Mucosa of descending colon (tissue), 3 donors: ENCODE results near the gene SCAF1. TPM values are rescaled to one million over a fixed set of nuclear protein-coding genes. Genes with fewer than 3 reads are reported as not detected.

Source experiments
- ATAC-seq: fragments of 200-7000 bp; cut with Tn5 transposase; one replicate; pipeline ENCODE4 v1.9.1; 2020; ENCODE audit warnings: mild to moderate bottlenecking, moderate library complexity
- DNase-seq, 3 donors: peaks; one replicate each; pipeline ENCODE4 v3.0.0-alpha.2; 2020
- H3K36me3 ChIP-seq: fragments of 200-600 bp; one replicate; pipeline ENCODE4 v1.8.0; 2021; ENCODE audit warnings: low read depth, mild to moderate bottlenecking
- H3K4me1 ChIP-seq: fragments of 200-600 bp; one replicate; pipeline ENCODE4 v1.8.0; 2021; ENCODE audit warnings: low read depth, mild to moderate bottlenecking
- H3K4me3 ChIP-seq: fragments of 200-600 bp; one replicate; pipeline ENCODE4 v1.8.0; 2021; ENCODE audit warnings: mild to moderate bottlenecking
- H3K9me3 ChIP-seq: fragments of 200-600 bp; one replicate; pipeline ENCODE4 v1.8.0; 2021; ENCODE audit warnings: mild to moderate bottlenecking
- intact Hi-C, 2 donors: fragments of 100-400 bp; cut with DNase I in 1 of 2; cut with micrococcal nuclease in 1 of 2; formaldehyde crosslinking; loops; one replicate each; pipeline versions ENCODE4 v1.11.0 to v1.11.1; 2022; cut with DNase I, micrococcal nuclease
- long read RNA-seq, 2 donors: library from polyadenylated mRNA; unstranded; transcript quantifications; one replicate each; pipeline ENCODE4 v2.0.0, GENCODE V29; 2019 to 2021
- total RNA-seq, 3 donors: library from RNA; stranded (reverse); fragmentation: NEBNext Ultra II Directional in 2 of 3; extraction: Animal tissue kit (Norgen Biotek cat#: 25700) in 2 of 3; gene quantifications; one replicate each; pipeline versions ENCODE4 v1.2.1 to v1.2.4, GENCODE V29; 2021 to 2023
- TF ChIP-seq, protein P1 (sequence below): fragments of 200-600 bp; IDR thresholded peaks from one replicate; pipeline ENCODE4 v1.8.0; 2022; ENCODE audit warnings: antibody characterized with exemption, mild to moderate bottlenecking
- donor health status: DM: no; HTN: no; CAD: no; lungs with moderate emphysema.
- donor health status: DM: no; HTN: no; CAD: no.
- donor health status: DM: no; HTN: yes; CAD: no.

SCAF1 gene, protein sequence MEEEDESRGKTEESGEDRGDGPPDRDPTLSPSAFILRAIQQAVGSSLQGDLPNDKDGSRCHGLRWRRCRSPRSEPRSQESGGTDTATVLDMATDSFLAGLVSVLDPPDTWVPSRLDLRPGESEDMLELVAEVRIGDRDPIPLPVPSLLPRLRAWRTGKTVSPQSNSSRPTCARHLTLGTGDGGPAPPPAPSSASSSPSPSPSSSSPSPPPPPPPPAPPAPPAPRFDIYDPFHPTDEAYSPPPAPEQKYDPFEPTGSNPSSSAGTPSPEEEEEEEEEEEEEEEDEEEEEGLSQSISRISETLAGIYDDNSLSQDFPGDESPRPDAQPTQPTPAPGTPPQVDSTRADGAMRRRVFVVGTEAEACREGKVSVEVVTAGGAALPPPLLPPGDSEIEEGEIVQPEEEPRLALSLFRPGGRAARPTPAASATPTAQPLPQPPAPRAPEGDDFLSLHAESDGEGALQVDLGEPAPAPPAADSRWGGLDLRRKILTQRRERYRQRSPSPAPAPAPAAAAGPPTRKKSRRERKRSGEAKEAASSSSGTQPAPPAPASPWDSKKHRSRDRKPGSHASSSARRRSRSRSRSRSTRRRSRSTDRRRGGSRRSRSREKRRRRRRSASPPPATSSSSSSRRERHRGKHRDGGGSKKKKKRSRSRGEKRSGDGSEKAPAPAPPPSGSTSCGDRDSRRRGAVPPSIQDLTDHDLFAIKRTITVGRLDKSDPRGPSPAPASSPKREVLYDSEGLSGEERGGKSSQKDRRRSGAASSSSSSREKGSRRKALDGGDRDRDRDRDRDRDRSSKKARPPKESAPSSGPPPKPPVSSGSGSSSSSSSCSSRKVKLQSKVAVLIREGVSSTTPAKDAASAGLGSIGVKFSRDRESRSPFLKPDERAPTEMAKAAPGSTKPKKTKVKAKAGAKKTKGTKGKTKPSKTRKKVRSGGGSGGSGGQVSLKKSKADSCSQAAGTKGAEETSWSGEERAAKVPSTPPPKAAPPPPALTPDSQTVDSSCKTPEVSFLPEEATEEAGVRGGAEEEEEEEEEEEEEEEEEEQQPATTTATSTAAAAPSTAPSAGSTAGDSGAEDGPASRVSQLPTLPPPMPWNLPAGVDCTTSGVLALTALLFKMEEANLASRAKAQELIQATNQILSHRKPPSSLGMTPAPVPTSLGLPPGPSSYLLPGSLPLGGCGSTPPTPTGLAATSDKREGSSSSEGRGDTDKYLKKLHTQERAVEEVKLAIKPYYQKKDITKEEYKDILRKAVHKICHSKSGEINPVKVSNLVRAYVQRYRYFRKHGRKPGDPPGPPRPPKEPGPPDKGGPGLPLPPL
- total RNA-seq: 10 to 100 TPM; 55.5 to 75.0 (median 56.1) TPM
- long read RNA-seq, donor 1, partial matches to known transcripts: 66 of 67 reads
- long read RNA-seq, donor 1, other reads (novel, unspliced or antisense): 1 of 67 reads
- long read RNA-seq, donor 2, partial matches to known transcripts: 3 of 3 reads
- long read RNA-seq, donor 2, other reads (novel, unspliced or antisense): 0 of 3 reads

DNA sequence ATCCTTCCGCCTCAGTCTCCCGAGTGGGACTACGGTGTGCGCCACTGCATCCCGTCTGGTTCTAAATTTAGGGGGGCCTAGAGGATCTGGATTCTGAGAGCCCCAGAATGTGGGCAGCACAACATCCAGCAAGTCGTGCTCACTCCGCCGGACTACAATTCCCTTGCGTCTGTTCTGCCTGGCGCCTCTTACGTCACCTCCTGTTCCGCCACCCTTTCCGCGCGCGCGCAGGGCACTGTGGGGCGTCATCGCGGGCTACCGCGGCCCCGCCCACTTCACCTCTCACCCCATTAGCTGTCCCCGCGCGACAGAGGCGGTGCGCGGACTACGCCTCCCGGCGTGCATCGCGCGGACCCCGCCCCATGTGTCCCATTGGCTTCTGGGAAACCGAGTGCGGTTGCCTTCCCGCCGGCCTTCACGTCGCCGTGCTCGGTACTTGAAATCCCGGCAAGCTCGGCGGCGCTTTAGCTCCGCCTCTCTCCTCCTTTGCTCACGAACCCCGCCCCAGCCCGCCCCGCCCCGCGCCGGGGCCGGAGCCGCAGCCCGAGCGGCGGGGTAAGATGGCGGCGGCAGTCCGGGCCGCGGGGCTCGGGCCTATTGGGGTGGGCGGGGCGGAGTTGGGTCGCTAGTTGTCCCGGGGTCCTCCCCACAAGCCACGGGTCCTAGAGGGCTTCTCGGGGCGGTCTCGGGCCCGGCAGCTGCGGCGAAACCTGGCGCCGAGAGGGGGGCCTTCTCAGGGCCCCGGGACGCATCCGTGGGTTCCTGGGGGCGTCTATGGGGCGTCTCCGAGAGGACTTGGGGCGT lies at the start of gene SCAF1:
TSS of gene SCAF1 (plus strand) at position 522 of the 804 bp plus-strand sequence. CDS start 2,818 bp downstream, outside the sequence.
- Histone ChIP-seq H3K36me3 (peaks cover 5% of the 10 kb centered on the region), H3K9me3 (no peaks in the 10 kb centered on the region), H3K4me3 (peak within 1 kb of the TSS; percentile 73), H3K4me1 (peaks cover 32% of the 10 kb centered on the region)
- ATAC-seq (peak; percentile 79), DNase-seq (peak; percentile 99 to 100 (median 99))
- intact Hi-C loops: no loop called here
- TF ChIP-seq, protein P1, sequence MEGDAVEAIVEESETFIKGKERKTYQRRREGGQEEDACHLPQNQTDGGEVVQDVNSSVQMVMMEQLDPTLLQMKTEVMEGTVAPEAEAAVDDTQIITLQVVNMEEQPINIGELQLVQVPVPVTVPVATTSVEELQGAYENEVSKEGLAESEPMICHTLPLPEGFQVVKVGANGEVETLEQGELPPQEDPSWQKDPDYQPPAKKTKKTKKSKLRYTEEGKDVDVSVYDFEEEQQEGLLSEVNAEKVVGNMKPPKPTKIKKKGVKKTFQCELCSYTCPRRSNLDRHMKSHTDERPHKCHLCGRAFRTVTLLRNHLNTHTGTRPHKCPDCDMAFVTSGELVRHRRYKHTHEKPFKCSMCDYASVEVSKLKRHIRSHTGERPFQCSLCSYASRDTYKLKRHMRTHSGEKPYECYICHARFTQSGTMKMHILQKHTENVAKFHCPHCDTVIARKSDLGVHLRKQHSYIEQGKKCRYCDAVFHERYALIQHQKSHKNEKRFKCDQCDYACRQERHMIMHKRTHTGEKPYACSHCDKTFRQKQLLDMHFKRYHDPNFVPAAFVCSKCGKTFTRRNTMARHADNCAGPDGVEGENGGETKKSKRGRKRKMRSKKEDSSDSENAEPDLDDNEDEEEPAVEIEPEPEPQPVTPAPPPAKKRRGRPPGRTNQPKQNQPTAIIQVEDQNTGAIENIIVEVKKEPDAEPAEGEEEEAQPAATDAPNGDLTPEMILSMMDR: no peak

DNA sequence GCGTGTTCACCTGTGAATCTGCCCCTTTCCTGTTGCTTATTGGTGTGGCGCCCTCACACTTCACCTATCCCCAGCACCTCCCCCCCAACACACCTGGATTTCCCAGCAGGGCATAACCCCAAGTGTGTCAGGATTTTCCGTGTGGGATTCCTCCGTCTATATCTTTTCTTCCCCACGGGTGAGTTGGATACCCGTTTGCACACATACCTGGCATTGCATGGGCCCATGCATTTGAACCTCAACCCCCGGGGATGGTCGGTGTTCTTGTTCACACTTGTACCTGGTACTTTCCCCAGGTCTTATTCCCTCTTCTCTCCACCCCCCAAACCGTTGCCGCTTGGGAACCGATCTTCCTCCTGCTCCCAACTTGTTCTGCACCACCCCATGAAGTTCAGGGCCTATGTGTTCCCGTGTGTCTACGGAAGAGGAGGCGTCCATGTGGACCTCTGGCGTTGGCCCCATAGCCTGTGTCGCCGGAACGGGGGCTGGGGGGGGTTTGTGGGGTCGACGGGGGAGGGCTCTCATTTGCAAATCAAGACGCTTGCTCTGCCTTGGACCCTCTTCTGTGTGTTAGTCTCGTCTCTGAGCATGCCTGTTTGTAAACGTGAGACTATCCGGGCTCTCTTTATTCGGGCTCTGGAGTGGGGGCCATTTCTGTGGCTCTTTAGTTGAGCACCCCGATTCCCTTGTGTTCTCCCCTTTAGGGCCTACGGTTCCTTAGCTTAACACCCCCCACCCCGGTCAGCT lies 49.4 kb upstream of the SCAF1 start:
- peak; percentile 41 to 63 (median 58) for DNase-seq
- Histone ChIP-seq H3K4me1 (peaks cover 10% of the 10 kb centered on the region), H3K4me3 (peak overlapping the region; percentile 51), H3K36me3 (no peaks in the 10 kb centered on the region), H3K9me3 (no peaks in the 10 kb centered on the region)
- intact Hi-C loops: no loop called here
- TF ChIP-seq, protein P1: no peak
- ATAC-seq: no peak

DNA sequence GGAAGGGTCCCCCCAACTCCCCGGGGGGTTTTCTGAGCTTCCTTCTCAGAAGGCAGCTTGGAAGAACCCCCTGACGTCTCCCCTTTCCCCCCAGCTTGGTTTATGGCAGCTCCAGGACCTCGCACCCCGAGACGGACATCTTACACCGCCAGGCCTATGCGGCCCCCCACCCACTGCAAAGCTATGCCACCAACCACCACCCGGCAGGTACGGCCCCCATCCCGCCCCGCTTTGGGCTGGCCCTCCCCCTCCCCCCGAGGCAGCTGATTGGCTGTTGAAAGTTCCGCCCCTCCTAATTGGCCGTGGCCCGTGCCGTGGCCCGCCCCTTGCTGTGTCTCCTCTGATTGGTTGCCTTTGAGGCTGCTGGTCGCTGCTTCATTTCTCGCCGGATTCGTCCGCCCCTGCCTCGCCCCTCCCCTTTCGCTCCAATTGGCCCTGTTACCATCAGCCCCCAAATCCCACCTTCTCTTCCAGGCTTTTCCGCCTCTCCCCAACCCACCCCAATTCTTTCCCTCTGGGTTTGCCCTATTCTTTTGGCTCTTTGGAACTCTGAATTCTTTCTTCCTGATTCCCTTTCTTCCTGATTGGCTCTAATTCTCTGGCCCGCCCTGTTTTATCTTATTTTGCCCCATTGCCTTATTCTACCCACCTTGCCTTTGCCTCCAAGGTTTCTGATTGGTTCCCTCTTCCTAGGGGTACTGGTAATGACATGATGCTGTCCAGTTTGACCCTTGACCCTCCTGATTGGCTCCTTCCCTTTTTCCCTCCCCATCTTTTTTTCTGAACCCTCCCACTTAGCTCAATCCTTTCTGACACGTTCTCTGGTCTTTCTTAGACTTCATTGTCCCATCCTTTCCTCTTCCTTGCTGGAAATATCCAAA lies 48.5 kb upstream of the SCAF1 start:
- Histone ChIP-seq H3K4me3 (no peak overlapping the region), H3K9me3 (no peaks in the 10 kb centered on the region), H3K4me1 (peaks cover 10% of the 10 kb centered on the region), H3K36me3 (no peaks in the 10 kb centered on the region)
- intact Hi-C loops: no loop called here
- DNase-seq (peak; percentile 95 to 96 (median 96)), ATAC-seq (peak; percentile 70)
- TF ChIP-seq, protein P1: no peak
